Measurements from ENCODE around the gene BNIP1. TPM values are rescaled to one million over a fixed set of nuclear protein-coding genes. Genes with fewer than 3 reads are reported as not detected.

Gene BNIP1
- 16.5 to 21.4 TPM (median 17.2 TPM) in 5 replicates for total RNA-seq (2022; extraction: Qiagen RNA extraction; ENCODE audit: low read depth)

DNA sequence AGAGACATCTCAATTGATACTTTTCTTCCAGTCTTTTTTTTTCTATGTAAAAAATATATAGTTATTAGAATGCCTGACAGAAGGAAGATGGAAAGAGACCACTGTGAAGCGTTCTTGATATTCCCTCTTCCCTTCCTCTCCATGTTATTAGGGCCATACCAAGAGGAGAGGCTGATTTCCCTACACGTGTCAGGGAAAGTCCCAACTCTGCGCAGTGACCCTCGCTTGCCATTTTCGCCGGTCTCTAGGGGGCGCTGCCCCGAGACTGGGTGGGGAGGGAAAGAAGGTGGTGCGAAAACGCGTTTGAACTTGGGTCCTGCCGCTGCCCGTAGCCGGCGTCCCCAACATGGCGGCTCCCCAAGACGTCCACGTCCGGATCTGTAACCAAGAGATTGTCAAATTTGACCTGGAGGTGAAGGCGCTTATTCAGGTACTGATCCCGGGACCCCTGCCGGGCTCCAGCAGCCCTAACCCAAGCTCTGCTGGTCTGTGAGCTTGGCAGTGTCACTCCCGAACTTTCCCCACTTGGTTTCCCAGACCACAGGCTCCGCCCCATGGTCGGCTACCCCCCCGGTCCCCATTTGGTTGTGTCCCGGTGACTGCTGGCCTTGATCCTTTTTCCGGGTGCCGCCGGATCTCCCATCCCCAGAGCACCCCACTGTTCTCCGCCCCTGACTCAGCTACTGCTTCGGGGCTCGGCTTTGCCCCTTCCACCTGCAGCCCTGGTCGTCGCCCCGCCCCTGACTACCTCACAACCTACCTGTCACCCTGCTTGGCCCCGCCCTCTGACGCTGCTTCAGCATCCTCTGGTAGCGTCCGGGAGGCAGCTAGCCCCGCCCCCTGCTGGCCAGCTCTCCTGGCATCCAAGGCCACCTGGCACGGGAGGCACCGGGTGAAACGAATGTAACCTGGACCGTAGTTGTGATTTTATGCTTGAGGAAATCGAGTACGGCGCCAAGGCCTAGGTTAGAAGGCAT lies at the start of gene BNIP1:
Gene BNIP1, plus strand, starts transcription at position 332 of the 977 bp plus-strand sequence. Its CDS starts 15 bp downstream, at position 347.

Other genes with a start within 250 kb of the BNIP1 start
- 119 to 125 TPM (median 121 TPM) in 5 replicates for gene RPL26L1, start 185.1 kb upstream of the BNIP1 start, total RNA-seq (2022; extraction: Qiagen RNA extraction; ENCODE audit: low read depth)
- 230 to 409 TPM (median 348 TPM) in 5 replicates for gene ATP6V0E1, start 160.8 kb upstream of the BNIP1 start, total RNA-seq (2022; extraction: Qiagen RNA extraction; ENCODE audit: low read depth)
- gene CREBRF, start 88.2 kb upstream of the BNIP1 start, total RNA-seq (2022; extraction: Qiagen RNA extraction; ENCODE audit: low read depth) = 1.5 to 3.5 TPM (median 2.2 TPM) in 5 replicates
- 9.8 to 16.3 TPM (median 14.2 TPM) in 5 replicates for gene NKX2-5, start 90.7 kb downstream of the BNIP1 start, total RNA-seq (2022; extraction: Qiagen RNA extraction; ENCODE audit: low read depth)
- 45.6 to 73.3 TPM (median 56.2 TPM) in 5 replicates for gene STC2, start 183.9 kb downstream of the BNIP1 start, total RNA-seq (2022; extraction: Qiagen RNA extraction; ENCODE audit: low read depth)